PC-3 (cell line): ENCODE measurements around the gene RPS6KA2.

Experiments
- CTCF ChIP-seq: fragments of 300-600 bp; sonication (generic); conservative IDR thresholded peaks from 2 replicates; pipeline ENCODE4 v1.5.1; 2017; ENCODE audit warnings: antibody characterized with exemption, low read depth, mild to moderate bottlenecking, low read length
- EZH2 ChIP-seq: fragments of 300-600 bp; sonication (generic); IDR thresholded peaks from one replicate; pipeline ENCODE4 v1.6.1; 2017; ENCODE audit warnings: antibody characterized with exemption, mild to moderate bottlenecking, low read length; ENCODE audit not compliant: unreplicated experiment
- EZH2phosphoT487 ChIP-seq: fragments of 300-600 bp; sonication (generic); IDR thresholded peaks from 2 replicates; pipeline ENCODE4 v1.6.1; 2018; ENCODE audit warnings: mild to moderate bottlenecking, antibody characterized with exemption, low read length, borderline replicate concordance

DNA sequence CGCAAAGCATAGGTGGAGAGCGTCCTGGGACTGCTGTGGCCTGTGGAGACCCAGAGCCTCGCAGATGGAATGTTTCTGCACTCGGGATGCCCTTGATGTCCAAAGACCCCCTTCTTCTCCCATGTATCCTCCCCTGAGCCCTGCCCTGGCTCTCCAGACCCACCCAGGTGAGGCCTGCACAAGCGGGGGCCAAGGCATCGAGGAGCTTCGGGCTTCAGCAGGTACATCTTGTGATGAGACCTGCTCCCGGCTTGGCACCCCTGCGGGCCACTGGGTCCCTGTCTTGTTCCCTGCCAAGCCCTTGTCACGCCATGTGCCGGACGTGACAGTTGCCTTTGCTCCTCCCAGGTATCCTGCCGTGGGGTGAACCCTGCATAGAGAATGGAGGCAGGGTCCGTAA, 125.8 kb downstream of the RPS6KA2 start:
- TF ChIP-seq CTCF (no peak), EZH2 (no peak), EZH2phosphoT487 (no peak)
